BJ (cell line): ENCODE measurements around the gene FNDC3B. TPM values are rescaled to one million over a fixed set of nuclear protein-coding genes. Genes with fewer than 3 reads are reported as not detected.

Experiments used
- CTCF ChIA-PET: fragments of 350-600 bp; formaldehyde crosslinking; extraction: SDS; loops from one replicate; lab custom pipeline; 2021; ENCODE audit warnings: antibody characterized with exemption, inconsistent platforms; lab: Yijun Ruan, JAX
- POLR2A ChIA-PET: fragments of 300-600 bp; sonication (Branson Sonifier 250); formaldehyde crosslinking; extraction: SDS; loops from one replicate; lab custom pipeline; 2021; ENCODE audit warnings: antibody characterized with exemption; lab: Charles Lee
- DNase-seq: peaks from one replicate; pipeline ENCODE4 v3.0.0-alpha.2; 2011; ENCODE audit warnings: low read depth
- H3K27me3 ChIP-seq: 2 replicates; pipeline ENCODE4 v1.6.0; 2011; ENCODE audit warnings: low read length; ENCODE audit not compliant: control insufficient read depth, insufficient read depth
- H3K36me3 ChIP-seq: 2 replicates; pipeline ENCODE4 v1.5.1; 2011; ENCODE audit warnings: low read length; ENCODE audit not compliant: control insufficient read depth, insufficient read depth
- H3K4me3 ChIP-seq: 2 replicates; pipeline ENCODE4 v1.5.1; 2011; ENCODE audit warnings: low read depth, mild to moderate bottlenecking, control low read depth, low read length
- CTCF ChIP-seq: IDR thresholded peaks from 2 replicates; pipeline ENCODE4 v1.5.1; 2011; ENCODE audit warnings: low read depth, mild to moderate bottlenecking, control low read depth, inconsistent platforms, low read length, moderate library complexity; ENCODE audit not compliant: insufficient read depth
- polyA plus RNA-seq: library from polyadenylated mRNA; depleted of rRNA; stranded (reverse); fragments of >200 nt; gene quantifications from 2 replicates; pipeline ENCODE4 v1.2.3, GENCODE V29; 2011

Gene FNDC3B
- polyA plus RNA-seq, 1 experiment, result 28.6 TPM

- ChIA-PET POLR2A (interaction anchor here (0.6 kb wide), 1 partner anchor 73 kb away, joined by 3 read pairs; no protein-coding TSS in a partner anchor), CTCF (interaction anchor here (0.6 to 1.7 kb wide), 2 partner anchors 23 to 82 kb away, joined by 3 to 4 read pairs; no protein-coding TSS in a partner anchor)
- H3K4me3 ChIP-seq, result no peak overlapping the region
- no peaks in the 10 kb centered on the region for H3K27me3 ChIP-seq
- no peak for DNase-seq
- peaks cover under 1% of the 10 kb centered on the region; the same call in 1 of the 2 replicates for H3K36me3 ChIP-seq
- TF ChIP-seq CTCF, result no peak
Observed at GRCh38 chr3:172154768-172155664, 115.6 kb downstream of the FNDC3B start.

- no peak overlapping the region for H3K4me3 ChIP-seq
- no peaks in the 10 kb centered on the region for H3K27me3 ChIP-seq
- no peak for DNase-seq
- peaks cover 2% of the 10 kb centered on the region for H3K36me3 ChIP-seq
- no peak for TF ChIP-seq CTCF
- ChIA-PET POLR2A (no interaction called here), CTCF (no interaction called here)
Observed at GRCh38 chr3:172155897-172156585, 116.7 kb downstream of the FNDC3B start.

- DNase-seq, result no peak
- POLR2A ChIA-PET, result no interaction called here
- CTCF ChIA-PET, result no interaction called here
Observed at GRCh38 chr3:172156586-172156955, 117.2 kb downstream of the FNDC3B start.

GRCh38 chr3:172157564-172158258, 118.3 kb downstream of the FNDC3B start:
- Histone ChIP-seq H3K36me3 (peaks cover 2% of the 10 kb centered on the region), H3K27me3 (no peaks in the 10 kb centered on the region), H3K4me3 (no peak overlapping the region)
- TF ChIP-seq CTCF, result no peak
- ChIA-PET CTCF (no interaction called here), POLR2A (no interaction called here)
- DNase-seq, result no peak

More at GRCh38 chr3:172156586-172156955, 117.2 kb downstream of the FNDC3B start:
- no peak for TF ChIP-seq CTCF
- H3K4me3 ChIP-seq, result no peak overlapping the region
- peaks cover 2% of the 10 kb centered on the region for H3K36me3 ChIP-seq
- H3K27me3 ChIP-seq, result no peaks in the 10 kb centered on the region
